Choroid plexus epithelial cell (primary cell): ENCODE results near the gene CCDC60.

Experiments
- DNase-seq: peaks from one replicate; pipeline ENCODE4 v3.0.0-alpha.2; 2010; ENCODE audit warnings: low read depth
- H3K4me3 ChIP-seq: 2 replicates; pipeline ENCODE4 v1.5.1; 2011; ENCODE audit warnings: low read depth, mild to moderate bottlenecking, control low read depth, low read length, moderate library complexity
- TF ChIP-seq, protein P1 (sequence below): conservative IDR thresholded peaks from 2 replicates; pipeline ENCODE4 v1.5.1; 2011; ENCODE audit warnings: low read depth, mild to moderate bottlenecking, control low read depth, inconsistent platforms, low read length, moderate library complexity

Gene CCDC60

DNA sequence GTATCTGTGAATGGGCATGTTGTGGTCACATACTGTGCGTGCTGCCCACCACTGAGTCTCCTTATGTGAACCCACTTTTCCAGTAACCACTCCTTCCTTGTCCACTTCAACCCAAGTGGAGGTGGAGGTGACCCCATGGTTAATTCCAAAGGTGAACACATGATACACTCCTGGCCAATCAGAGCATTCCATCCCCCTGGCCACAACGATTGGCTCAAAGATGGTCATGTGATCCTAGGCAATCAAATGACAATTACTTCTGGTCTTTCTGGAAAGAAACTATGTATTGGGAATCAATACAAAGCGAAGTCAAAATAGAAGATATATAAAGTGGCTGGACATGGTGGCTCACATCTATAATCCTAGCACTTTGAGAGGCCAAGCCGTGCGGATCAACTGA, 20.2 kb upstream of the CCDC60 start:
- no peak overlapping the region for H3K4me3 ChIP-seq
- TF ChIP-seq, protein P1, sequence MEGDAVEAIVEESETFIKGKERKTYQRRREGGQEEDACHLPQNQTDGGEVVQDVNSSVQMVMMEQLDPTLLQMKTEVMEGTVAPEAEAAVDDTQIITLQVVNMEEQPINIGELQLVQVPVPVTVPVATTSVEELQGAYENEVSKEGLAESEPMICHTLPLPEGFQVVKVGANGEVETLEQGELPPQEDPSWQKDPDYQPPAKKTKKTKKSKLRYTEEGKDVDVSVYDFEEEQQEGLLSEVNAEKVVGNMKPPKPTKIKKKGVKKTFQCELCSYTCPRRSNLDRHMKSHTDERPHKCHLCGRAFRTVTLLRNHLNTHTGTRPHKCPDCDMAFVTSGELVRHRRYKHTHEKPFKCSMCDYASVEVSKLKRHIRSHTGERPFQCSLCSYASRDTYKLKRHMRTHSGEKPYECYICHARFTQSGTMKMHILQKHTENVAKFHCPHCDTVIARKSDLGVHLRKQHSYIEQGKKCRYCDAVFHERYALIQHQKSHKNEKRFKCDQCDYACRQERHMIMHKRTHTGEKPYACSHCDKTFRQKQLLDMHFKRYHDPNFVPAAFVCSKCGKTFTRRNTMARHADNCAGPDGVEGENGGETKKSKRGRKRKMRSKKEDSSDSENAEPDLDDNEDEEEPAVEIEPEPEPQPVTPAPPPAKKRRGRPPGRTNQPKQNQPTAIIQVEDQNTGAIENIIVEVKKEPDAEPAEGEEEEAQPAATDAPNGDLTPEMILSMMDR = no peak
- DNase-seq = no peak

DNA sequence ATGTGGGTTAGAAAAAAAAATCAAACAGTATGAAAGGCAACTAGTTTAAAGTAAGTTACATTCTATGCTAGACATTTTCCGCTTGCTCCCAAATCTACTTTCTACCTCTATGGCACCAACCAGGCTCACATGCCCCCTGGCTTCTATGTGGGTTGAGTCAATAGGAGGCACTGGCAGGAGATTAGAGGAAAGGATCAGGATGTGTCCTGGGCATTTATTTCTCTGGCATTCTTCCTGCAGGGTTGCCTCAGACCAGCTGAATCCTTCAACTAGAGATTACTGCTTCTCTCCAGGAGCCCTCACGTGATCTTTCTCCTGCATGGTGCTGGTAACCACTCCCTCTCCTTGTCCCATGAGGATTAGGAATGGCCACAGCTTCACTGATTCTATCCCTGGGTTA, 14.9 kb upstream of the CCDC60 start:
- TF ChIP-seq, protein P1 = no peak
- no peak for DNase-seq
- H3K4me3 ChIP-seq = no peak overlapping the region

DNA sequence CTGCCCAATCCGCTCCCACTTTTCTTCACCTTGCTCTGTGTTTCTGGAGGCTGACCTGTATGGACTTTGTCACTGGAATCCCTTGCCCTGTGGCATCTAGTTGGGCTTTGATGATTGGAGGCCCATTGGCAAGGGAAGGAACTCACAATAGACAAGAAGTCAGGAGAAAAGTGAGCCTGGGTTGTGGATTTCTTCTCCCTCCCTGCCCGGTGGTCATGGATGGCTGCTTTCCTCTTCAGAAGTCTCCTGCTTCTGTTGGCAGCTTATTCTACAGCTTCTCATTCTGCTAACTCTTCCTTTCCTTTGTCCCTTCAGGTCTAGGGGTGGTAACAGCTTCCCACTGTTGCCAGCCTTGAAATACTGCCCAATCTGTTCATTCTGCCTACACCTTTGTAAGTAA, 13.9 kb upstream of the CCDC60 start:
- no peak for DNase-seq
- H3K4me3 ChIP-seq = no peak overlapping the region
- TF ChIP-seq, protein P1 = no peak

DNA sequence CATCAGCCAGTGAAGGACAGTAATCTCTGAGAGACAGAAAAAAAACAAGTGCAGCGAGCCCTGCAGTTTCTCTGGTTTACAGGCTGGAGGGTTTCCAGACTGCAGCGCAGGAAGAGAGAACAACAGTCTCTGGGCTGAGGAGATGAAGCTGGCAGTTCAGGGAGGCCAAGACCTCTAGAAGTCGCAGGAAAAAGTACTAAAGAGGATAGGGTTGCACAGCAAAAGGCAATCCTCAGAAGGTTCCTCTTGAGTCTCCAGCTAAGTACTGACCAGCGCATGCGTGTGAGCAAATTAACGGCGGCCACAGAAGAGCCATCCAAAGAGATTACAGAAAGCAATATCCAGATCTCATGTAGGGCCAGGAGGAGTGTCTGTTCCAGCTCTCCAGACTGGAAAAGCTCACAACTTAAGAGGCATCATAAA, 12.2 kb upstream of the CCDC60 start:
- DNase-seq = no peak
- no peak overlapping the region for H3K4me3 ChIP-seq
- TF ChIP-seq, protein P1 = no peak

DNA sequence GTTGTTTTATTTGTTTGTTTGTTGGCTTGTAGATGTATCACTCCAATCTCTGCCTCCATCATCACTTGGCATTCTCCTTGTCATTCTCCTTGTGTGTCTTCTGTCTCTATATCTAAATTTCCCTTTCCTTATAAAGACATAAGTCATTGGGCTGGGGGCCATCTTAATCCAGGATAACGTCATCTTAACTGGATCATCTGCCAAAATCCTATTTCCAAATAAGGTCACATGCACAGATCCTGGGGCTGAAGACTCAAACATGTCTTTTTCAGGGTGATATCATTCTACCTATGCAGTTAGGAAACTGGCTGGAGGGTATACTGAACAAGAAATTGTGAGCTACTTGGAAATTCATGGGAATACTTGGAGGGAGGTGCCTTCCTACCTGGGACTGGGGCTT, 8.7 kb upstream of the CCDC60 start:
- TF ChIP-seq, protein P1 = no peak
- no peak overlapping the region for H3K4me3 ChIP-seq
- DNase-seq = no peak

DNA sequence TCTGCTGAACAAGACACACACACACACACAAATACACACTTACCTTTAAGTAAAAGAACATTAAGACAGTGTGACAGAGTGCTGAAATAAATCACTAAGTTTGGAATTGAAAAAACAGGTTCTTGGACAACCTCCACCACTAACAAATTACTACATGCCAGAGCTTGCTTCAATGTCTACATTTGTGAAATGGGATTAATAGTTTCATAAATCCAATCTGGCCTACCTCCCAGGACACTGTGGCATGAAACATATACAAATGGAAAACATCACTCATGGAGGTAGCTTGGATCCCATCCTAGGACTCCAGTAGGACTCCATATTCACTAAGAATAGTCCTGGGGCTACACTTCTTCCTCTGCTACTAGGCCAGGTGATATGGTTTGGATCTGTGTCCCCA, 8.2 kb upstream of the CCDC60 start:
- TF ChIP-seq, protein P1 = no peak
- DNase-seq = no peak
- no peak overlapping the region for H3K4me3 ChIP-seq

DNA sequence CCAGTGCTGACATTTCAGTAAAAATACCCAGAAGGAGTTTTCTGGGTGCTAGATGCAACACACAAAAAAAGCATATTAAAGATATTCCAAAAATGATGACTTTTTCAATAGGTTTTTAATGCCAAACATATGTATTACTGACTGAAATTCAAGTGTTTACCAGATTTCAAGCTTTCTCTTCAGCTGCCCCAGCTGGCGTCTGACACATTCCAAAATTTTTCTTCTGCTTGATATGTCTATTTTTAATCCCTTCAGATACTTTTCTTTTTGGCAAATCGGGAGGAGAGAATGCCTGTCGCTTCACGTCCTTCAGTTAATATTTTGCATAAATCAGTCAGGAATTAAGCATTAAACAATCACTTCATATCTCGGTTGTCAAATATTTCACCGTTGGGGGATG, 7.1 kb upstream of the CCDC60 start:
- no peak overlapping the region for H3K4me3 ChIP-seq
- no peak for DNase-seq
- TF ChIP-seq, protein P1 = no peak
